Measurements from ENCODE around the gene UBTD1.
"Not testable (repeated sequence)": the region's sequence is repeated elsewhere in the genome, so short reads cannot be mapped to it uniquely, and the experiment has no call there.

The UBTD1 gene

GRCh38 chr10:97517096-97517750 is 18.5 kb downstream of the UBTD1 start:
- DNase-seq, result no peak

GRCh38 chr10:97517778-97518300 is 19.1 kb downstream of the UBTD1 start:
- DNase-seq, result no peak

- no peak for DNase-seq
Observed at GRCh38 chr10:97518301-97519043, 19.7 kb downstream of the UBTD1 start.

- DNase-seq, result no peak
Observed at GRCh38 chr10:97519342-97519741, 20.6 kb downstream of the UBTD1 start.

- DNase-seq, result no peak
Observed at GRCh38 chr10:97520520-97520919, 21.8 kb downstream of the UBTD1 start.

DNA sequence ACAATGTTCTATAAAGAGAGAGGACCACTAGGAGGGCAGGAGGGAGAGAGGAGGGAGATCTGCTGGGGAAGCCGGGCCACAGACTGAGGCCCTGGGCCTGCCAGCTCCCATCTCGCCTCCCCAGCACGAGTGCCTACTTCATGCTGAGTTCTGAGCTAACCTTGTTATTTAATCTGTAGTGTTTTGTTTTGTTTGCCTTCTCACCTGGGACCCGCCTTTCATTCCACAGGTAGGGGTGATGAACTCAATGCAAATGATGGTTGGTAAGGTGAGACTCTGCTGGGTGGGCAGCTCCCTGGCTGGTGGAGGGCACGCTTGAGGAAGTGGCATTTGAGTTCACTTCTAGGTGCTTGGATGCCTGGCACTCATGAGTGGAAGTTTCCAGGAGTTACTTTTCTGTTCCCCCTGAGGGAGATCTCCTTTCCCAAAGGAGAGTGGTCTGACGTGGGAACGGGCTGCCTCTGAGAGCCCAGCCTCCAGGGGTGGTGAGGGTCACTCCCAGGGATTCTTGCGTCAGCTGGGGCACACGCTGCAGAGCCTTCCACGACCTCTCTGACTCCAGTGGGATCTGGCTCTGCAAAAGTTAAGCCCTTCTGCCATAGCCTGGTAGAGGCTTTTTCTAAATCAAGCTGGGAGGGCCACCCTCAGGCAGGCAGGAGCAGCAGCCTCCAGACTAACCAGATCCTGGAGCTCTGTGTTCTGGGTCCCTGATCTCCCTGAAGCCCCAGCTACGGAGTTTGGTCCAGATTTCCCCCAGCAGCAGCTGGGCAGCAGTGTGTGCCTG is 22.4 kb downstream of the UBTD1 start:
- DNase-seq, result no peak

GRCh38 chr10:97522071-97522470 is 23.3 kb downstream of the UBTD1 start:
- no peak for DNase-seq

GRCh38 chr10:97522937-97523336 is 24.2 kb downstream of the UBTD1 start:
- DNase-seq, result no peak

DNA sequence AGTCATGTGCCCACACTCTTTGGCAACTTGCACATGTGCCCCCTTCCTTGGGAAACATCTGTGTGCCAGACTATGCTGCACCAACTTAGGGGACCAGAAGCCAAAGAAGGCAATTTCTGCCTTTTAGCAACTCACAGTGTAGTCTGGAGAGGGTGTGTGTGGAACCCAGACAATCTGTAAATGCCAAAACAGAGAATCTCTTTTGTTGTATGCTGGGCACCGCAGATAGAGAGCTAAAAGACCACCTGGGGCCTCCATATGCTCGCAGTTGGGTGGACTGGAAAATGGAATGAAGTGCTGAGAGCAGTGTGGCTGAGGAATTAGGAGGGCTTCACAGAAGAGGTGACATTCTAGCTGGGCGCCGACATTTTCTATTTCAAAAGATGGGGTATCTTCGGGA is 26.4 kb downstream of the UBTD1 start:
- DNase-seq, result no peak

- no peak for DNase-seq
Observed at GRCh38 chr10:97525683-97526110, 27.0 kb downstream of the UBTD1 start.

DNA sequence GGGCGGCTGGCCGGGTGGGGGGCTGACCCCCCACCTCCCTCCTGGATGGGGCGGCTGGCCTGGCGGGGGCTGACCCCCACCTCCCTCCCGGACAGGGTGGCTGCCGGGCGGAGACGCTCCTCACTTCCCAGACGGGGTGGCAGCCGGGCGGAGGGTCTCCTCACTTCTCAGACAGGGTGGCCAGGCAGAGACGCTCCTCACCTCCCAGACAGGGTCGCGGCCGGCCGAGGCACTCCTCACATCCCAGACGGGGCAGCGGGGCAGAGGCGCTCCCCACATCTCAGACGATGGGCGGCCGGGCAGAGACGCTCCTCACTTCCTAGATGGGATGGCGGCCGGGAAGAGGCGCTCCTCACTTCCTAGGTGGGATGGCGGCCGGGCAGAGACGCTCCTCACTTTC is 30.2 kb downstream of the UBTD1 start:
- not testable (repeated sequence) for DNase-seq

DNA sequence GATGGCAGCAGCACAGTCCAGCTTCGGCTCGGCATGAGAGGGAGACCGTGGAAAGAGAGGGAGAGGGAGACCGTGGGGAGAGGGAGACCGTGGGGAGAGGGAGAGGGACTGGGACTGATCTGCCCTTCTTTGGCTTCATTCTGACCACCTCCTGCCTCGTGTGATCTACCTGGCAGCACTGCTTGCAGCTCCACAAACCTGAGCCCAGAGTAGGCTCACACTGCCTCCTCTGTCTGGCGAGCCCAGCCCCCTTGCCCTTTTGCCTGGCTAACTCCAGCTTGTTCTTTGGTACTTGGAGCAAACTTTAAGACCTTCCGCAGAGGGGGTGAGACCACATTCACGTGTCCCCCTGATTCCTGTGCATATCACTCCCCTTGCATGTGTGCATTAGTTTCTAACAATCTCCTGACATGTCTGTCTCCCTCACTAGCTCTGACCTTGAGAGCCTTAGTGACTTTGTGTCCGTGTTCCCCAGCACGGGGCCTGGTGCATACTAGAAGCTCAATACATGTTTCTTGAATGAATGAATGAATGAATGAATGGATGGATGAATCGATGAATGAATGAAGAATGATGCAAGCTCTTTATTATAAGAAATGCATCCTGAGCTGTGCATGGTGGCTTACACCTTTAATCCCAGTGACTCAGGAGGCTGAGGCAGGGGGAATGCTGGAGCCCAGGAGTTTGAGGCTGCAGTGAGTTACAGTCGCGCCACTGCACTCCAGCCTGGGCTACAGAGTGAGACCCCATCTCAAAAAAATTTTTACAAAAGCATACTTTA is 31.2 kb downstream of the UBTD1 start:
- DNase-seq, result no peak

GRCh38 chr10:97531401-97531986 is 32.8 kb downstream of the UBTD1 start:
- DNase-seq, result no peak

GRCh38 chr10:97532935-97533671 is 34.4 kb downstream of the UBTD1 start:
- DNase-seq, result no peak

- DNase-seq, result no peak
Observed at GRCh38 chr10:97533888-97534287, 35.2 kb downstream of the UBTD1 start.

DNA sequence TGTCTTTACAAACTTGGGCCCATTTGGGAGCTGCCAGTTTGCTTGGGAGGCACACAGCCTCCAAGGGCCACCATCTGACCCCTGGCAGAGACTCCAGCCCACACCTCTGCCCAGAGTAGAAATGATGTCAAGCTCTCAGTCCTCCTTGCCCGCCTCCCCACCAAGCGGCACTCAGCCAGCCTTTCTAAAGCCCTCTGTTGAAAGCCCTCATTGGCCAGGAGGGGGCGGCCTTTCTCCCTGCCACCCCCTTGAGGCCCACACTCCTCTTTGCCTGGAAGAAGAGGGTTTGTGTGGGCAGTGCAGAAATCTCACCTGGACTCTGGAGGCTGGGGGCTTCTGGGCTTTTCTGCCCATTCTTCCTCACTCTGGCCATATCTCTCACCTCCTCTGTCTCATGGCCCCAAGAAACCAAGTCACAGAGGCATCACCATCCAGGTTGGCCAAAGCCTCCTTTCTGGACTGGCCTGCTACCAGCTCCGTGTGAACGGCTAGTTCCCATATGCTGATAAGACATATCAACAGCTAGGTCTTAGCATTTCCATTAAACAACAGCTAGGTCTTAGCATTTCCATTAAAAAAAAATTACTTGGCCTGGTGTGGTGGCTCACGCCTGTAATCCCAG is 36.1 kb downstream of the UBTD1 start:
- peak in 1 of 4 experiments; percentile 3 for DNase-seq

- no peak for DNase-seq
Observed at GRCh38 chr10:97537186-97537869, 38.6 kb downstream of the UBTD1 start.

GRCh38 chr10:97538411-97538810 is 39.7 kb downstream of the UBTD1 start:
- DNase-seq, result no peak

DNA sequence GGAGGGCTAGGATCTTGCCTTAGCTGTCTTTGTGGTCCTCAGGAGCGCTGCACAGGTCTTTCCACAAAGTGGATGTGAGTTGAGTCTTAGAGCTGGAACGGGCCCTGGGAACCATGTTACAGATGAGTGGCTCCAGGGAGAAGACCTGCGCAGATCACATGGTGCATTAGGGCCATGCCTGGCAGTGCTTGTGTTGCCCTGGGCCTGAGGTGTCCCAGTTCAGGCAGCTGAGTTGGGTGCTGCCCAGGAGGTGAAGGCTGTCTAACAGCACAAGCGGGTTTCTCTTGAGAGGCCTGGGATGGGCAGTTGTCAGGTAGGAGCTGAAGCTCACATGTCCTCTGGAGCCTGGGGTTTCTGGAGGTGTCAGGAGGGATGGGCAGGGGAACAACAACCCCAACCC is 40.1 kb downstream of the UBTD1 start:
- no peak for DNase-seq

GRCh38 chr10:97539523-97540200 is 40.9 kb downstream of the UBTD1 start:
- no peak for DNase-seq
